AG04449 (cell line): ENCODE measurements around the gene TBC1D10B.

Experiments
- CTCF ChIA-PET: fragments of 350-600 bp; formaldehyde crosslinking; extraction: SDS; loops from one replicate; lab custom pipeline; 2021; ENCODE audit warnings: antibody characterized with exemption; lab: Yijun Ruan, JAX
- POLR2A ChIA-PET: fragments of 400-600, 350-600 bp; formaldehyde crosslinking; extraction: SDS; loops from one replicate; lab custom pipeline; 2020; ENCODE audit warnings: antibody characterized with exemption, inconsistent platforms; lab: Yijun Ruan, JAX
- DNase-seq: peaks from one replicate; pipeline ENCODE4 v3.0.0-alpha.2; 2010; ENCODE audit warnings: low read depth, low spot score
- H3K4me3 ChIP-seq: 2 replicates; pipeline ENCODE4 v1.5.1; 2011; ENCODE audit warnings: low read depth, mild to moderate bottlenecking, control low read depth, low read length
- TF ChIP-seq, protein P1 (sequence below): IDR thresholded peaks from one replicate; pipeline ENCODE4 v1.5.1; 2011; ENCODE audit warnings: mild to moderate bottlenecking, moderate library complexity, low read length, control low read depth, inconsistent platforms; ENCODE audit not compliant: insufficient read depth; ENCODE audit errors: missing control alignments

The TBC1D10B gene

DNA sequence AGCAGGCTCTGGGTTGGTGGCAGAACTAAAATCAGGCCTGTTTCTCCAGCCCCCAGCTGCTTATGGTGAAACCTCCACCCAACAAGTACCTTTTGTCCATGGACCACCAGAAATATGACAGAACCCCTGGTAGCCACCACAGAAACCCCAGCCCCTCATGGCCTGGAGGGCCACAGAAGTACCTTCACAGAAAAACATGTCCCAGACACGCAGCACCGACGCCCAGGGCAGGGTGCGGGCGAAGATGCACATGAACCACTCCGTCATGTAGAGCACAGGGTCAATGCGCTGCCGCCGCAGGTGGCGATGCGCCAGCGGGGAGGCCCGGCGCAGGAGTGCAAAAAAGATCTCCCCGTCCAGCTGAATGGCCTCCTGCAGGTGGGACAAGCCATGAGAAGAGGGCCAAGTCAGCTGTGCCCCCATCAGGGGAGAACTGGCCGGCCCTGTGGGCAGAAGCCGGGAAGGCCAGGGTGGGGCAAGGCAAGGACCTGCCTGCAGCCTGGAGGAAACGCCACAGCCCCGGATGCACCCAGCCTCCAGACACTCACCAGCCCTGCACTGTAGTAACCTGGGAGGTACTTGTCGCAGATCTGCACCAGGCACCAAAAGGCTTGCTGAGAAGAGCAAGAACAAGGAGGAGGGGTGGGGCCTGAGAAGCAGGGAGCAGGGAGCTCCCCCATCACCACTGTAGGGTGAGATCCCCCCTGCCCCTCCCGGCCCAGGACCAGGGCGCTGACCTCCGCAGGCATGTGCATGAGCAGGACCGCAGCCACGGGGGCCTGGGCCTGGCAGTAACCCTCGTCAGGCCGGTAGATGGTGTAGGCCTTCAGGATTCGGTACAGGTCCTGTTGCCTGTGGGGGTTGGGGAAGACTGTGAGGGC, 11.1 kb downstream of the TBC1D10B start:
- no peak overlapping the region for H3K4me3 ChIP-seq
- ChIA-PET POLR2A (no interaction called here), CTCF (interaction anchor here (1.2 to 1.5 kb wide), 4 partner anchors 10 to 51 kb away, joined by 3 to 5 read pairs (median 4); partner anchors contain the start of gene TBC1D10B)
- TF ChIP-seq, protein P1, sequence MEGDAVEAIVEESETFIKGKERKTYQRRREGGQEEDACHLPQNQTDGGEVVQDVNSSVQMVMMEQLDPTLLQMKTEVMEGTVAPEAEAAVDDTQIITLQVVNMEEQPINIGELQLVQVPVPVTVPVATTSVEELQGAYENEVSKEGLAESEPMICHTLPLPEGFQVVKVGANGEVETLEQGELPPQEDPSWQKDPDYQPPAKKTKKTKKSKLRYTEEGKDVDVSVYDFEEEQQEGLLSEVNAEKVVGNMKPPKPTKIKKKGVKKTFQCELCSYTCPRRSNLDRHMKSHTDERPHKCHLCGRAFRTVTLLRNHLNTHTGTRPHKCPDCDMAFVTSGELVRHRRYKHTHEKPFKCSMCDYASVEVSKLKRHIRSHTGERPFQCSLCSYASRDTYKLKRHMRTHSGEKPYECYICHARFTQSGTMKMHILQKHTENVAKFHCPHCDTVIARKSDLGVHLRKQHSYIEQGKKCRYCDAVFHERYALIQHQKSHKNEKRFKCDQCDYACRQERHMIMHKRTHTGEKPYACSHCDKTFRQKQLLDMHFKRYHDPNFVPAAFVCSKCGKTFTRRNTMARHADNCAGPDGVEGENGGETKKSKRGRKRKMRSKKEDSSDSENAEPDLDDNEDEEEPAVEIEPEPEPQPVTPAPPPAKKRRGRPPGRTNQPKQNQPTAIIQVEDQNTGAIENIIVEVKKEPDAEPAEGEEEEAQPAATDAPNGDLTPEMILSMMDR, result no peak
- DNase-seq, result no peak

DNA sequence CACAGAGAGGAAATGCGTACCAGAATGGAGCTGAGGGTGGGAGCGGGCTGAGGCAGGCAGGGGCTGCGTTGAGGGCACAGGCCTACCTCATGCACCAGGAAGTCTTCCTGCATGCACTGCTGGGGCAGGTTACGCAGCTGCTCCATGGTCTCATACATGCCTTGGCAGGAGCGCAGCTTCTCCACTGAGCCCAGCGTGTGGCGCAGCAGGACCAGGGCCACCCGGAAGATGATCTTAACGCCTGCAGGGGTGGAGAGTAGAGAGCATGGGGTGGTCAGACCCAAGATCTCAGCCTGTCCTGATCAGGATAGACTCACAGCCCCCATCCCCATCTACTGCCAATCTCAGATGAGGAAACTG, 11.7 kb downstream of the TBC1D10B start:
- TF ChIP-seq, protein P1, result no peak
- no peak for DNase-seq
- no peak overlapping the region for H3K4me3 ChIP-seq
- ChIA-PET CTCF (interaction anchor here (1.2 kb wide), 1 partner anchor 10 kb away, joined by 4 read pairs; no protein-coding TSS in a partner anchor), POLR2A (no interaction called here)

DNA sequence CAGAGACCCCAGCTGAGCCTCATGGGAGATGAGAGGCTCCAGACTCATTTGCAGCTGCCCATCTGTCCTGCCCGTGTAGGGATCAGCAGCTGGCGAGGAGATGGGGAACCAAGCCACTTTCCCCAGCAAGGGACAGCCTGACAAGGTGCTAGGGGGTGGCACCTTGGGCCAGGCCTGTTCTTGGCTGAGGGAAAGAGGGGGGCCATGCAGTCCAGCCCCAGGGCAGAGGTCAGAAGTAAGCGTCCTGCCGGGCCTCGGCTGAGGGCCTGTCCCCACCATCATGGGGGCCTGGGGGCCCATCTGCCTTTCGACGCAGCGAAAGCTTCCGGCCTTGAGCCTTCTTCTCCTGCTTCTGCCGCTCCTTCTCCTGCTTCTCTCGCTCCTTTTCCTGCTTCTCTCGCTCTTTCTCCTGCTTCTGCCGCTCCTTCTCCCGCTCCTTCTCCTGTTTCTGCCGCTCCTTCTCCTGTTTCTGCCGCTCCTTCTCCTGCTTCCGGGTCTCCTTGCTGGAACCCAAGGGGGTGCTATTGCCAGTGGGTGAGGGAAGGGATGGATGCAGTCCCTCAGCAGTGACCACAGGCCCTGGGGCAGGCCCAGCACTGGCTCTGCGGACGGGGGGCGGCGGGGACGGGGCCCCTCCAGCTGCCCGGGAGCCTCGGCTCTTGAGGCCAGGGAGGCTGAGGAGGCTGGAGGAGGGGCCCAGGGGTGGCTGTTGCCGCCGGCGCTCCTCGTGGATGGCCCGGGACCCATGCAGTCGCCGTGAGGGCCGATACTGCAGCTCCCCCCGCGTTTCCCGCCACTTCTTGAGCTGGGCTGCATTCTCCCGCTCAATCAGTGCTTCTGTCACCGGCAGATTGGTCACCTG, 12.3 kb downstream of the TBC1D10B start:
- DNase-seq, result no peak
- TF ChIP-seq, protein P1, result no peak
- ChIA-PET POLR2A (no interaction called here), CTCF (interaction anchor here (1.2 kb wide), 1 partner anchor 11 kb away, joined by 4 read pairs; no protein-coding TSS in a partner anchor)
- H3K4me3 ChIP-seq, result no peak overlapping the region

DNA sequence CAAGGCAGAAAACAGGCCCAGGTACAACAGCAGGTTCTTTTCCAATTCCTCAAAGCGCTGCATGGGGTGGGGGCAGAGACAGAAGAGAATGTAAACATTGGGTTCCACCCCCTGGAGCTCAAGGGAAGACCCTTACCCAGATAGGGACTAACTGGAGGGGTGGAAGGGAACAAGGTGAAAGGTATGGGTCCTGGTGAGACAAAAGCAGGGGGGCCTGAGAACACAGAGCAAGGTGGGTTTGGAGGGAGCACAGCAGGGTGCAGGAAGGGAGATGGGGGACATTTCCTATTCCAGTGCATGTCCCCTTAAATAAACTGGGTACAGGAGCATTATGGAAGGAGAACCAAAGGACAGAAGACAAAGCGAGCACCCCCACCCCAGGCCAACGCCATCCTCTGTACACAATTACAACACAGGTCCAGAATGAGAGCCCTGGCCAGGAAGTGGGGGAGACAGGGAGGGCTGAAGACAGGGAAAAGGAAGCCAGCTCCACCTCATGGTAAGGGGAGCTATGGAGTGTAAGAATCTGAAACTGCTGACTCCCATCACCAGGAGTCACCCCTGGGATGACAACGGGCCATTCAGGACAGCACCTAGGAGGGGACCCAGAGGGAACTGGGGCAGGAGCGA, 13.1 kb downstream of the TBC1D10B start:
- CTCF ChIA-PET, result interaction anchor here (1.3 kb wide), 1 partner anchor 52 kb away, joined by 6 read pairs; no protein-coding TSS in a partner anchor
- DNase-seq, result no peak
- no peak overlapping the region for H3K4me3 ChIP-seq
- TF ChIP-seq, protein P1, result no peak
- POLR2A ChIA-PET, result interaction anchor here (1.1 to 2.5 kb wide), 2 partner anchors 12 to 14 kb away, joined by 5 to 12 read pairs; partner anchors contain the start of gene TBC1D10B

DNA sequence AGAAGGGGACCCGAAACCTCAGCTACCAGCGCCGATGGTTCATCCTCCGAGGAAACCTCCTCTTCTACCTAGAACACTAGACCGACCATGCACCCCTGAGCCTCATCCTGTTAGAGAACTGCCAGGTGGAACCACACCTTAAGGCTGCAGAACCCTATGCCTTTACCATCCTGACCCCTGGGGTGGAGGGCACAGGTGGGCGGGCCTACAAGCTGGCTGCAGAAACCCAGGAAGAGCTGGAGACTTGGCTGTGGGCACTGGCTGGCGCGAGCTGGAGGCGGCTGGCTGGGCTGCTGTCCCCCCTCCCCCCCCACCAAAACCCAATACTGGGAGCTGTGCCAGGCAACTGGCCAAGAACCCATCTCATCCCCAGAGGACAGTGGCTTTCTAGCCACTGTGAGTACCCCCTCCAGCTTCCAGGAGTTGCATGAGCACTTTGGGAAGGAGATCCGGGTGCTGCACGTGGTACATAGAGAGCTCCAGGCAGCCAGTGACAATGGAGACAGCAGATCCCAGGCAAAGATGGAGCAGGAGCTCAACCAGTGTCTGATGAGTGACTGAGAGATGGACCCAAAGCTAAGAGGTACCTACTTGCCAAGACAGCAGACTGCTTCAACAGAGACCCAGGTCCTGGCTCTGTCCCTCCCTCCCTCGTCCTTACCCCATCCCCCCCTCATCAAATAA, 13.8 kb downstream of the TBC1D10B start:
- CTCF ChIA-PET, result interaction anchor here (1.3 kb wide), 1 partner anchor 53 kb away, joined by 6 read pairs; no protein-coding TSS in a partner anchor
- TF ChIP-seq, protein P1, result no peak
- POLR2A ChIA-PET, result interaction anchor here (1.1 to 2.5 kb wide), 2 partner anchors 13 to 14 kb away, joined by 5 to 12 read pairs; partner anchors contain the start of gene TBC1D10B
- no peak for DNase-seq
- no peak overlapping the region for H3K4me3 ChIP-seq
